Measurements from ENCODE around the gene CISTR. TPM values are rescaled to one million over a fixed set of nuclear protein-coding genes. Genes with fewer than 3 reads are reported as not detected.
A peak's percentile ranks its signal among the peaks of the same experiment; 100 is the strongest.

The CISTR gene
- total RNA-seq, 1 experiment from 2014 or later = not detected

GRCh38 chr12:53752621-53753020, 842 bp upstream of the CISTR start:
- no peak overlapping the region for H2BK5ac ChIP-seq (ENCODE audit: insufficient read length, low read length)
- no peak overlapping the region for H3K23ac ChIP-seq (ENCODE audit: insufficient read length, low read depth, low read length)
- no peak overlapping the region for H3K14ac ChIP-seq (ENCODE audit: insufficient read depth, low read length)
- H4K8ac ChIP-seq (replicated peaks; ENCODE audit: insufficient read length, low read depth, low read length) = no peak overlapping the region
- no peak overlapping the region for H3K4ac ChIP-seq (ENCODE audit: low read depth, low read length)
- H3K36me3 Mint-ChIP-seq (ENCODE audit: insufficient read depth in 1 of 3, low read depth in 3 of 3) = peaks cover 0 to 2% (median 0%) of the 10 kb centered on the region in 3 experiments; a peak in 1 of 7 replicates
- no peak overlapping the region for H3K56ac ChIP-seq (ENCODE audit: insufficient read length, low read depth, low read length)
- WGBS (ENCODE audit: extremely low coverage, insufficient read length, low lambda C conversion rate) = no CpG with 5 or more reads among the region's 3 CpGs
- peaks cover 7% of the 10 kb centered on the region for H3K27me3 Mint-ChIP-seq (ENCODE audit: low read depth)
- H3K4me2 ChIP-seq (ENCODE audit: insufficient read depth, insufficient read length, low read length) = peak overlapping the region; percentile 47
- peaks cover 18% of the 10 kb centered on the region for H3K23me2 ChIP-seq (ENCODE audit: insufficient read length, low read depth, low read length, poor library complexity, severe bottlenecking)
- no peak overlapping the region for H2BK20ac ChIP-seq (ENCODE audit: low read depth, low read length, poor library complexity, severe bottlenecking)
- no peak overlapping the region for H2BK15ac ChIP-seq (ENCODE audit: low read depth, low read length)
- no peaks in the 10 kb centered on the region for H3K79me2 ChIP-seq (ENCODE audit: insufficient read depth, low read length)
- no peak overlapping the region for H3K18ac ChIP-seq (ENCODE audit: insufficient read length, low read depth, low read length)
- no peaks in the 10 kb centered on the region for H4K20me1 ChIP-seq (ENCODE audit: control insufficient read depth, insufficient read depth, insufficient read length)
- no peak overlapping the region for H4K5ac ChIP-seq (ENCODE audit: insufficient read length, low read depth, low read length)
- H3K27ac ChIP-seq (ENCODE audit: insufficient read length, low read depth, low read length) = no peak overlapping the region
- peaks cover 17 to 21% of the 10 kb centered on the region in 2 experiments for H3K4me1 Mint-ChIP-seq
- no peak overlapping the region for H4K91ac ChIP-seq (ENCODE audit: insufficient read length, low read depth, low read length)
- peaks cover 5% of the 10 kb centered on the region; the same call in 1 of the 2 replicates for H3K4me1 ChIP-seq (ENCODE audit: insufficient read depth, low read length)
- H3K9ac ChIP-seq (ENCODE audit: extremely low read depth, insufficient read length, low read length) = no peak overlapping the region
- no peak for TF ChIP-seq CTCF (conservative IDR thresholded peaks at IDR 0.05)
- H2BK12ac ChIP-seq (ENCODE audit: insufficient read length, low read depth, low read length) = no peak overlapping the region
- no peaks in the 10 kb centered on the region for H3K9me3 Mint-ChIP-seq
- H3K9me3 ChIP-seq (ENCODE audit: control insufficient read depth, low read depth, low read length) = no peaks in the 10 kb centered on the region
- H3T11ph ChIP-seq (ENCODE audit: low read length) = no peak overlapping the region
- no peak overlapping the region for H3K27ac Mint-ChIP-seq
- peaks cover 52% of the 10 kb centered on the region for H3K27me3 ChIP-seq (ENCODE audit: insufficient read depth, low read length)
- H2AFZ ChIP-seq (ENCODE audit: low read length) = no peak overlapping the region
- H3K79me1 ChIP-seq (ENCODE audit: insufficient read depth, low read depth, low read length, poor library complexity, severe bottlenecking) = no peaks in the 10 kb centered on the region
- no peak overlapping the region for H3K4me3 Mint-ChIP-seq
- no peak overlapping the region for H2BK120ac ChIP-seq (ENCODE audit: low read depth, low read length, poor library complexity, severe bottlenecking)
- no peak overlapping the region for H2AK5ac ChIP-seq (ENCODE audit: insufficient read length, low read length)
- DNase-seq = no peak
